Lower leg skin (tissue), 3 donors: Measurements from ENCODE around the gene SMIM13.

Experiments used
- POLR2A ChIP-seq, 2 donors: fragments of 450-650 bp; IDR thresholded peaks; one replicate each; pipeline ENCODE4 v1.6.1; 2016 to 2017; ENCODE audit warnings: antibody characterized with exemption in 2 of 2, mild to moderate bottlenecking in 1 of 2, moderate library complexity in 1 of 2
- TF ChIP-seq, protein P1 (sequence below), 3 donors: fragments of 450-650 bp; IDR thresholded peaks; one replicate each; pipeline ENCODE4 v1.5.1; 2016; ENCODE audit warnings: antibody characterized with exemption in 3 of 3, mild to moderate bottlenecking in 3 of 3, moderate library complexity in 2 of 3

GRCh38 chr6:11067348-11067747 lies 26.3 kb upstream of the SMIM13 start:
- no peak for TF ChIP-seq POLR2A (IDR thresholded peaks at IDR 0.05)
- TF ChIP-seq, protein P1, sequence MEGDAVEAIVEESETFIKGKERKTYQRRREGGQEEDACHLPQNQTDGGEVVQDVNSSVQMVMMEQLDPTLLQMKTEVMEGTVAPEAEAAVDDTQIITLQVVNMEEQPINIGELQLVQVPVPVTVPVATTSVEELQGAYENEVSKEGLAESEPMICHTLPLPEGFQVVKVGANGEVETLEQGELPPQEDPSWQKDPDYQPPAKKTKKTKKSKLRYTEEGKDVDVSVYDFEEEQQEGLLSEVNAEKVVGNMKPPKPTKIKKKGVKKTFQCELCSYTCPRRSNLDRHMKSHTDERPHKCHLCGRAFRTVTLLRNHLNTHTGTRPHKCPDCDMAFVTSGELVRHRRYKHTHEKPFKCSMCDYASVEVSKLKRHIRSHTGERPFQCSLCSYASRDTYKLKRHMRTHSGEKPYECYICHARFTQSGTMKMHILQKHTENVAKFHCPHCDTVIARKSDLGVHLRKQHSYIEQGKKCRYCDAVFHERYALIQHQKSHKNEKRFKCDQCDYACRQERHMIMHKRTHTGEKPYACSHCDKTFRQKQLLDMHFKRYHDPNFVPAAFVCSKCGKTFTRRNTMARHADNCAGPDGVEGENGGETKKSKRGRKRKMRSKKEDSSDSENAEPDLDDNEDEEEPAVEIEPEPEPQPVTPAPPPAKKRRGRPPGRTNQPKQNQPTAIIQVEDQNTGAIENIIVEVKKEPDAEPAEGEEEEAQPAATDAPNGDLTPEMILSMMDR (IDR thresholded peaks at IDR 0.05): no peak
